ENCODE results near the gene PROZ. TPM values are rescaled to one million over a fixed set of nuclear protein-coding genes. Genes with fewer than 3 reads are reported as not detected.
"Not testable (repeated sequence)": the region's sequence is repeated elsewhere in the genome, so short reads cannot be mapped to it uniquely, and the experiment has no call there.

PROZ gene
- total RNA-seq, 1 donor, result not detected

DNA sequence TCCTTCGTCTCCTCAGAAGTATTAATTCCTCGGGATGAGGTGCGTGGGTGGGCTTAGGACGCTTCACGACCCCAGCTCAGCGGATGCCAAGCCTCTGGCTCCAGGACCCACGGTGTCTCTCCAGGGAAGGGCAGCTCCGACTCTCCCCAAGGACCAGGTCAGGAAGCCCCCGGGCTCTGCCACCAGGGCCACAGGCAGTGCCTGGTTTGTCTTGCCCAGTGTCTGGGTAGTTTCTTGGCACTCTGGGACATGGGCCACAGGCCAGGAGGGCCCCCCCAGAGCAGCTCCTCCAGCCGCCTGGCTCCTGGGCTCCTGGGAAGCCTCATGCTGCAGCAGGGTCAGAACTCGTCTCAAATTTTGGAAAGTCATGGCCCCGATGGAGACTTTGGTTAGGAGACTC, 2.5 kb downstream of the PROZ start:
- TF ChIP-seq, protein P1, sequence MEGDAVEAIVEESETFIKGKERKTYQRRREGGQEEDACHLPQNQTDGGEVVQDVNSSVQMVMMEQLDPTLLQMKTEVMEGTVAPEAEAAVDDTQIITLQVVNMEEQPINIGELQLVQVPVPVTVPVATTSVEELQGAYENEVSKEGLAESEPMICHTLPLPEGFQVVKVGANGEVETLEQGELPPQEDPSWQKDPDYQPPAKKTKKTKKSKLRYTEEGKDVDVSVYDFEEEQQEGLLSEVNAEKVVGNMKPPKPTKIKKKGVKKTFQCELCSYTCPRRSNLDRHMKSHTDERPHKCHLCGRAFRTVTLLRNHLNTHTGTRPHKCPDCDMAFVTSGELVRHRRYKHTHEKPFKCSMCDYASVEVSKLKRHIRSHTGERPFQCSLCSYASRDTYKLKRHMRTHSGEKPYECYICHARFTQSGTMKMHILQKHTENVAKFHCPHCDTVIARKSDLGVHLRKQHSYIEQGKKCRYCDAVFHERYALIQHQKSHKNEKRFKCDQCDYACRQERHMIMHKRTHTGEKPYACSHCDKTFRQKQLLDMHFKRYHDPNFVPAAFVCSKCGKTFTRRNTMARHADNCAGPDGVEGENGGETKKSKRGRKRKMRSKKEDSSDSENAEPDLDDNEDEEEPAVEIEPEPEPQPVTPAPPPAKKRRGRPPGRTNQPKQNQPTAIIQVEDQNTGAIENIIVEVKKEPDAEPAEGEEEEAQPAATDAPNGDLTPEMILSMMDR (IDR thresholded peaks at IDR 0.05; ENCODE audit: extremely low read depth, low read depth, low read length), result no peak
- H2AFZ ChIP-seq (ENCODE audit: low read length), result no peak overlapping the region
- H4K20me1 ChIP-seq (ENCODE audit: insufficient read depth, low read length), result no peaks in the 10 kb centered on the region
- no peaks in the 10 kb centered on the region for H3K36me3 ChIP-seq (ENCODE audit: insufficient read depth, low read length)
- no peak overlapping the region for H3K27ac ChIP-seq (ENCODE audit: low read depth, low read length)
- H3K79me2 ChIP-seq (ENCODE audit: insufficient read depth, low read length), result no peaks in the 10 kb centered on the region
- H3K9me3 ChIP-seq (ENCODE audit: low read depth, low read length), result no peaks in the 10 kb centered on the region
- H3K27me3 ChIP-seq (ENCODE audit: insufficient read depth, low read length), result peaks cover 17% of the 10 kb centered on the region
- H3K4me2 ChIP-seq (ENCODE audit: insufficient read depth, low read length), result no peak overlapping the region
- no peak for DNase-seq (ENCODE audit: insufficient read length, low spot score, missing footprints)
- no peak overlapping the region for H3K4me3 ChIP-seq (ENCODE audit: insufficient read depth, low read length)
- H3K4me1 ChIP-seq (ENCODE audit: insufficient read depth, low read length), result no peaks in the 10 kb centered on the region

DNA sequence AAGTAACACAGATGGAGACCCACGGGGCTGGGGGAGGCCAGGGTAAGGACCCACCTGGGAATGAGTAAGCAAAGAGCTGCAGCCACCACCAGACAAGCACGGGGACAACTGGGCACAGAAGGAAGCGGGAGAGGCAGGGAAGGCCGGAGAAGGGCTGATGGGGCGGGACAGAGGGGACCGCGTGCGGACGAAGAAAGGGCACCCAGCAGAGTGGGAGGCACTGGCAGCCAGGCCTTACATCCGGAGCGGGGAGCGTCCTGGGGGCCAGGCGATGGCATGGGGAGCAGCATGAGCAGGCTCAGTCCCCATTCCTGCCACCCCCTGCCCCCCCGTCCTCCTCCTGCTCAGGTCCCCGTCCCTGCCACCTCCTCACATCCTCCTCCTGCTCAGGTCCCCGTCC, 3.0 kb downstream of the PROZ start:
- Histone ChIP-seq H3K36me3 (ENCODE audit: insufficient read depth, low read length) (no peaks in the 10 kb centered on the region), H3K27ac (ENCODE audit: low read depth, low read length) (no peak overlapping the region), H3K4me3 (ENCODE audit: insufficient read depth, low read length) (no peak overlapping the region), H3K4me2 (ENCODE audit: insufficient read depth, low read length) (no peak overlapping the region), H3K9me3 (ENCODE audit: low read depth, low read length) (no peaks in the 10 kb centered on the region), H3K27me3 (ENCODE audit: insufficient read depth, low read length) (peaks cover 17% of the 10 kb centered on the region), H2AFZ (ENCODE audit: low read length) (no peak overlapping the region), H3K4me1 (ENCODE audit: insufficient read depth, low read length) (no peaks in the 10 kb centered on the region), H4K20me1 (ENCODE audit: insufficient read depth, low read length) (no peaks in the 10 kb centered on the region), H3K79me2 (ENCODE audit: insufficient read depth, low read length) (no peaks in the 10 kb centered on the region)
- peak; percentile 86 for DNase-seq (ENCODE audit: insufficient read length, low spot score, missing footprints)
- TF ChIP-seq, protein P1 (IDR thresholded peaks at IDR 0.05; ENCODE audit: extremely low read depth, low read depth, low read length), result no peak

DNA sequence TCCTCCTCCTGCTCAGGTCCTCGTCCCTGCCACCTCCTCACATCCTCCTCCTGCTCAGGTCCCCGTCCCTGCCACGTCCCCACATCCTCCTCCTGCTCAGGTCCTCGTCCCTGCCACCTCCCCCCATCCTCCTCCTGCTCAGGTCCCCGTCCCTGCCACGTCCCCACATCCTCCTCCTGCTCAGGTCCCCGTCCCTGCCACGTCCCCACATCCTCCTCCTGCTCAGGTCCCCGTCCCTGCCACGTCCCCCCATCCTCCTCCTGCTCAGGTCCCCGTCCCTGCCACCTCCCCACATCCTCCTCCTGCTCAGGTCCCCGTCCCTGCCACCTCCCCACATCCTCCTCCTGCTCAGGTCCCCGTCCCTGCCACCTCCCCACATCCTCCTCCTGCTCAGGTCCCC, 3.5 kb downstream of the PROZ start:
- H3K79me2 ChIP-seq (ENCODE audit: insufficient read depth, low read length); H2AFZ ChIP-seq (ENCODE audit: low read length); H3K4me1 ChIP-seq (ENCODE audit: insufficient read depth, low read length); H3K9me3 ChIP-seq (ENCODE audit: low read depth, low read length); H3K27ac ChIP-seq (ENCODE audit: low read depth, low read length); H3K4me3 ChIP-seq (ENCODE audit: insufficient read depth, low read length); DNase-seq (ENCODE audit: insufficient read length, low spot score, missing footprints); H3K4me2 ChIP-seq (ENCODE audit: insufficient read depth, low read length); H4K20me1 ChIP-seq (ENCODE audit: insufficient read depth, low read length); H3K36me3 ChIP-seq (ENCODE audit: insufficient read depth, low read length): not testable (repeated sequence)
- peaks cover 17% of the 10 kb centered on the region for H3K27me3 ChIP-seq (ENCODE audit: insufficient read depth, low read length)

DNA sequence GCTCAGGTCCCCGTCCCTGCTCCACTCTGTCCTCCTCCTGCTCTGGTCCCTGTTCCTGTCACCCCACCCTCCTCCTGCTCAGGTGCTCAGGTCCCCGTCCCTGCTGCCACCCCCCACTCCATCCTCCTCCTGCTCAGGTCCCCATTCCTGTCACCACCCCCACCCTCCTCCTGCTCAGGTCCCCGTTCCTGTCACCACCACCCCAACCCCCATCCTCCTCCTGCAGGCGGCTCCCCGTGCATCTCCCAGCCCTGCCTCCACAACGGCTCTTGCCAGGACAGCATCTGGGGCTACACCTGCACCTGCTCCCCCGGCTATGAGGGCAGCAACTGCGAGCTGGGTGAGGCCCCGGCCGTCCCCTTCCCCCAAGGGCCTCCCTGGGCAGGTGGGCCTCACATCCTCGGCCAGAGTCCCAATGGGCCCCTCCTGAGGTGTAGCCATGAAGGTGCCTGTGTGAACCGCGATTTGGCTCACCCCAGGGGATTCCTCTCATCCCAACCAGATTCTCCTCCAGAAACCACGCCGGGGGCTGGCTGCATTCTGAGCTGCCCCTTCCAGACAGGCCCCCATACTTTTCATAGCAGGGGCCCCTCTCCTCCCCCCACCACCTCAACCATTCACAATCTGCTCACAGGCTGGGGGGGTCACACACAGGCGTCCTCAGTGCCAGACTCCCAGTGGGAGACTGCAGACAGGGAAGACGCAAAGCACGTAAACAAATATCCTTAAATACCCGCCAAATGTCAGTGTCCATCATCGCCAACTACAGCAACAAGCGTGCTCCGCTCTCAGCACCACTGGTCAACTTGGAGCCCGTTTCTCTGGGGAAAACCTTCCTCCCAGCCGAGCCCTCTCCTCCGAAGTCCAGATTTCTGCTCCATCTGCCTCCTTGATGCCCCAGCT, 4.6 kb downstream of the PROZ start:
- Histone ChIP-seq H3K36me3 (ENCODE audit: insufficient read depth, low read length) (no peaks in the 10 kb centered on the region), H3K27me3 (ENCODE audit: insufficient read depth, low read length) (peaks cover 17% of the 10 kb centered on the region), H4K20me1 (ENCODE audit: insufficient read depth, low read length) (no peaks in the 10 kb centered on the region), H3K4me3 (ENCODE audit: insufficient read depth, low read length) (no peak overlapping the region), H3K4me2 (ENCODE audit: insufficient read depth, low read length) (no peak overlapping the region), H2AFZ (ENCODE audit: low read length) (no peak overlapping the region), H3K79me2 (ENCODE audit: insufficient read depth, low read length) (no peaks in the 10 kb centered on the region), H3K27ac (ENCODE audit: low read depth, low read length) (no peak overlapping the region), H3K4me1 (ENCODE audit: insufficient read depth, low read length) (no peaks in the 10 kb centered on the region), H3K9me3 (ENCODE audit: low read depth, low read length) (no peaks in the 10 kb centered on the region)
- DNase-seq (ENCODE audit: insufficient read length, low spot score, missing footprints), result peak; percentile 58
- TF ChIP-seq, protein P1 (IDR thresholded peaks at IDR 0.05; ENCODE audit: extremely low read depth, low read depth, low read length), result no peak

All from osteoblast (primary cell).